A549 (cell line): ENCODE data around the gene APOBEC3H. TPM values are rescaled to one million over a fixed set of nuclear protein-coding genes. Genes with fewer than 3 reads are reported as not detected.
"Not testable (repeated sequence)": the region's sequence is repeated elsewhere in the genome, so short reads cannot be mapped to it uniquely, and the experiment has no call there.

ENCODE experiments used
- ATAC-seq, 2 experiments: fragments of 200-7000 bp in 1 of 2; fragments of >200 bp in 1 of 2; cut with Nextera tagmentation in 1 of 2; cut with Tn5 transposase in 1 of 2; 3 replicates each; pipeline versions ENCODE4 v1.8.0 to v1.9.1; 2018 to 2020; ENCODE audit warnings: mild to moderate bottlenecking in 1 of 2, moderate library complexity in 1 of 2
- CTCF ChIA-PET: fragments of 300-600 bp; sonication (Branson Sonifier 250); formaldehyde crosslinking; extraction: SDS; loops from one replicate; lab custom pipeline; 2021; ENCODE audit warnings: antibody characterized with exemption, inconsistent platforms; lab: Yijun Ruan, JAX
- POLR2A ChIA-PET: fragments of 350-600 bp; formaldehyde crosslinking; extraction: SDS; loops from one replicate; lab custom pipeline; 2021; ENCODE audit warnings: antibody characterized with exemption, inconsistent platforms; lab: Yijun Ruan, JAX
- DNase-seq, 2 experiments: peaks; one replicate each; pipeline versions ENCODE4 v3.0.0 to v3.0.0-alpha.2; 2011 to 2016; ENCODE audit warnings: low read depth in 1 of 2, low spot score in 1 of 2
- FAIRE-seq: peaks from 2 replicates; lab custom pipeline; 2011; peaks lifted over from hg19 to GRCh38; lab: Jason Lieb, UNC
- H3K27ac ChIP-seq, 2 experiments: fragments of >200 bp; sonication (Bioruptor Twin); formaldehyde crosslinking; 3 replicates each; pipeline ENCODE4 v1.5.1; 2016 to 2017
- H3K4me1 ChIP-seq: fragments of >200 bp; sonication (Bioruptor Twin); formaldehyde crosslinking; 3 replicates; pipeline ENCODE4 v1.6.1; 2016
- H3K4me2 ChIP-seq: fragments of >200 bp; sonication (Bioruptor Twin); formaldehyde crosslinking; 3 replicates; pipeline ENCODE4 v1.6.1; 2016
- H3K4me3 ChIP-seq: fragments of >200 bp; sonication (Bioruptor Twin); formaldehyde crosslinking; 3 replicates; pipeline ENCODE4 v1.5.1; 2016
- H3K9me3 ChIP-seq: fragments of >200 bp; sonication (Bioruptor Twin); formaldehyde crosslinking; 3 replicates; pipeline ENCODE4 v1.6.1; 2016
- CBX2 ChIP-seq: fragments of 200-600 bp; sonication (generic); IDR thresholded peaks from 2 replicates; pipeline ENCODE4 v1.6.1; 2016; ENCODE audit warnings: low read depth, mild to moderate bottlenecking, borderline replicate concordance
- CHD4 ChIP-seq: fragments of 200-600 bp; sonication (generic); IDR thresholded peaks from 2 replicates; pipeline ENCODE4 v1.6.1; 2016; ENCODE audit warnings: antibody characterized with exemption, mild to moderate bottlenecking, borderline replicate concordance
- EHF ChIP-seq: fragments of 250-450 bp; sonication (Bioruptor Pico); IDR thresholded peaks from 2 replicates; pipeline ENCODE4 v1.5.0; 2020; ENCODE audit warnings: mild to moderate bottlenecking
- EP300 ChIP-seq, 2 experiments: fragments of >200 bp; sonication (Bioruptor Twin); formaldehyde crosslinking; IDR thresholded peaks; 2 replicates in 1 of 2; 3 replicates in 1 of 2; pipeline ENCODE4 v1.6.1; 2016 to 2017
- ESRRA ChIP-seq: fragments of 150-350 bp; IDR thresholded peaks from 2 replicates; pipeline ENCODE4 v1.6.1; 2014; ENCODE audit warnings: mild to moderate bottlenecking, low read length, borderline replicate concordance
- FOSB ChIP-seq: fragments of 250-450 bp; sonication (Bioruptor Pico); IDR thresholded peaks from 2 replicates; pipeline ENCODE4 v1.5.0; 2020; ENCODE audit warnings: mild to moderate bottlenecking, moderate library complexity
- GATA3 ChIP-seq: IDR thresholded peaks from 2 replicates; pipeline ENCODE4 v1.6.1; 2012; ENCODE audit warnings: borderline replicate concordance
- HDAC2 ChIP-seq: fragments of 200-600 bp; sonication (generic); IDR thresholded peaks from 2 replicates; pipeline ENCODE4 v1.6.1; 2016
- HEYL ChIP-seq: fragments of 250-450 bp; sonication (Bioruptor Pico); IDR thresholded peaks from 2 replicates; pipeline ENCODE4 v1.8.0; 2021; ENCODE audit warnings: mild to moderate bottlenecking, moderate library complexity
- HOXA7 ChIP-seq: fragments of 250-450 bp; sonication (Bioruptor Pico); IDR thresholded peaks from 2 replicates; pipeline ENCODE4 v1.5.0; 2020; ENCODE audit warnings: mild to moderate bottlenecking, moderate library complexity
- JUNB ChIP-seq: fragments of >200 bp; sonication (Bioruptor Twin); formaldehyde crosslinking; IDR thresholded peaks from 2 replicates; pipeline ENCODE4 v1.6.1; 2016
- KDM1A ChIP-seq: fragments of 200-600 bp; sonication (generic); IDR thresholded peaks from 2 replicates; pipeline ENCODE4 v1.6.1; 2016; ENCODE audit warnings: low read depth, mild to moderate bottlenecking
- NPAS2 ChIP-seq: fragments of 250-450 bp; sonication (Bioruptor Pico); IDR thresholded peaks from 2 replicates; pipeline ENCODE4 v1.8.0; 2022; ENCODE audit warnings: mild to moderate bottlenecking, moderate library complexity, borderline replicate concordance
- POLR2AphosphoS2 ChIP-seq: conservative IDR thresholded peaks from 2 replicates; pipeline ENCODE4 v1.6.1; 2012; ENCODE audit warnings: low read length, improper control_type of control experiment, inconsistent platforms
- RCOR1 ChIP-seq: fragments of 150-350 bp; IDR thresholded peaks from 2 replicates; pipeline ENCODE4 v1.6.1; 2014; ENCODE audit warnings: antibody characterized with exemption, low read length, low read depth
- TP53 ChIP-seq: fragments of 250-450 bp; sonication (Bioruptor Pico); IDR thresholded peaks from 2 replicates; pipeline ENCODE4 v1.5.0; 2021; ENCODE audit warnings: mild to moderate bottlenecking, moderate library complexity
- ZC3H11A ChIP-seq: fragments of 450-650 bp; IDR thresholded peaks from 2 replicates; pipeline ENCODE4 v1.6.1; 2014; ENCODE audit warnings: antibody characterized with exemption, mild to moderate bottlenecking
- WGBS: methylation state at CpG from one replicate; pipeline ENCODE4 v1.1.6; 2017; ENCODE audit errors: missing lambda C conversion rate; 5-methylcytosine and 5-hydroxymethylcytosine counted together
- polyA plus RNA-seq, 4 experiments: library from polyadenylated mRNA; depleted of rRNA in 3 of 4; stranded (reverse); fragments of >200 nt; fragmentation: RNase III in 1 of 4; extraction: RNeasy Plus Mini Kit Qiagen cat#74134 plus additional on column Dnase treatment in 1 of 4; gene quantifications; 2 replicates in 3 of 4; 3 replicates in 1 of 4; pipeline ENCODE4 v1.2.3, GENCODE V29; 2011 to 2017
- TF ChIP-seq, protein P1 (sequence below): fragments of 200-600 bp; sonication (generic); IDR thresholded peaks from 2 replicates; pipeline ENCODE4 v1.6.1; 2016; ENCODE audit warnings: antibody characterized with exemption, mild to moderate bottlenecking, moderate library complexity
- TF ChIP-seq, protein P2 (sequence below): fragments of 250-450 bp; sonication (Bioruptor Pico); IDR thresholded peaks from 2 replicates; pipeline ENCODE4 v1.5.0; 2020; ENCODE audit warnings: low read depth, mild to moderate bottlenecking, moderate library complexity

The APOBEC3H gene
- polyA plus RNA-seq, 2 of the 4 experiments (the other 2 are of a cell fraction): 0.39 to 0.43 TPM

DNA sequence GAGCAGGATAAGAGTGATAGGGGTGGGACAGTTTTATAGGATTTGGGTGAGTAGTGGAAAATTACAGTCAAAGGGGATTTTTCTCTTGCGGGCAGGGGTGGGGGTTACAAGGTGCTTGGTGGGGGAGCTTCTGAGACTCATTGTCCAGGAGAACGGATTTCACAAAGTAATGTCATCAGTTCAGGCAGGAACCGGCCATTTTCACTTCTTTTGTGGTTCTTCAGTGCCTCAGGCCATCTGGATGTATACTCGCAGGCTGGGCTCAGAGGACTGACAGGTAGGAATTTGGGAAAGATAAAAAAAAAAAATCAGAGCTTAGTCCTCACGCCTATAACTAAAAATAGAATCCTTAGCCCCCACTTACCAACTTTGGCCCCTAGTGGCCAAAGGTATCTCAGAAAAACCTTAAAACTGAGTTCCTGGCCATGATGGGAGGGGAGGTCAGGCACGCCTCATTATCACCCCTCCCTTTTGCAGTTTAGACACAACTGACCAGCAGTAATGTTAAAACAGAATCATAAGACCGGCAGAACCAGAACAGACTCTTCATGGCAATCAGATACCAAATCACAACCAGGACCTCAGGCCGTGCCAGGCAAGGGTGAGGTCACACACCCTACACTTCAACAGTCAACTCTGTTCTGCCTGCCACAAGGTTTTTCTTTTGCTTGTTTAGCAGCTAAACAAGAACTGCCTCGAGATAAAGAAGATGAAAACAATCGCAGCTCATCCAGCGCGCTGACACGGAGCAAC lies 28.8 kb upstream of the APOBEC3H start:
- DNase-seq (no peak), FAIRE-seq (no peak)
- no peak overlapping the region for H3K4me3 ChIP-seq
- CTCF ChIA-PET: no interaction called here
- TF ChIP-seq NPAS2 (CRISPR knock-in tag) (no peak), CHD4 (no peak), FOSB (CRISPR knock-in tag) (no peak), RCOR1 (no peak), HOXA7 (CRISPR knock-in tag) (no peak), HDAC2 (no peak), ESRRA (no peak), EP300 (IDR thresholded peaks at IDR 0.05) (no peak), GATA3 (no peak), JUNB (no peak)
- TF ChIP-seq, all 56 proteins: peak for 0
- H3K4me2 ChIP-seq: no peak overlapping the region
- no peak overlapping the region for H3K27ac ChIP-seq
- no peaks in the 10 kb centered on the region for H3K4me1 ChIP-seq
- H3K9me3 ChIP-seq: no peaks in the 10 kb centered on the region
- ATAC-seq: 0 out of 6 replicates have a peak, but pooled peaks of 1 of the 2 experiments have one; percentile 39
- POLR2A ChIA-PET: no interaction called here
- 66% methylated on average over 12 of the region's 13 CpGs for WGBS

DNA sequence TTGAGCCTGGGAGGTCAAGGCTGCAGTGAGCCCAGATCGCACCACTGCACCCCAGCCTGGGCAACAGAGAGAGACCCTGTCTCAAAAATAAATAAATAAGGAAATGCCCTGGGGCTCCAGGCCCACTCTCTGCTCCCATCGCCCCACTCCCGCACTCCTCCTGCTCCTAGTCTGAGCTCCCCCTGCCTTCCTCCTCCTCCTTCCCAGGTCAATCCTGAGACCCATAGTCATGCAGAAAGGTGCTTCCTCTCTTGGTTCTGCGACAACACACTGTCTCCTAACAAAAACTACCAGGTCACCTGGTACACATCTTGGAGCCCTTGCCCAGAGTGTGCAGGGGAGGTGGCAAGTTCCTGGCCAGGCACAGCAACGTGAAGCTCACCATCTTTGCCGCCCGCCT lies 26.9 kb upstream of the APOBEC3H start:
- H3K4me2 ChIP-seq: no peak overlapping the region
- H3K4me1 ChIP-seq: no peaks in the 10 kb centered on the region
- H3K9me3 ChIP-seq: no peaks in the 10 kb centered on the region
- 90% methylated on average over 4 of the region's 7 CpGs for WGBS
- ATAC-seq: no peak
- ChIA-PET CTCF (no interaction called here), POLR2A (no interaction called here)
- no peak overlapping the region for H3K27ac ChIP-seq
- no peak for TF ChIP-seq TP53
- TF ChIP-seq, protein P1, sequence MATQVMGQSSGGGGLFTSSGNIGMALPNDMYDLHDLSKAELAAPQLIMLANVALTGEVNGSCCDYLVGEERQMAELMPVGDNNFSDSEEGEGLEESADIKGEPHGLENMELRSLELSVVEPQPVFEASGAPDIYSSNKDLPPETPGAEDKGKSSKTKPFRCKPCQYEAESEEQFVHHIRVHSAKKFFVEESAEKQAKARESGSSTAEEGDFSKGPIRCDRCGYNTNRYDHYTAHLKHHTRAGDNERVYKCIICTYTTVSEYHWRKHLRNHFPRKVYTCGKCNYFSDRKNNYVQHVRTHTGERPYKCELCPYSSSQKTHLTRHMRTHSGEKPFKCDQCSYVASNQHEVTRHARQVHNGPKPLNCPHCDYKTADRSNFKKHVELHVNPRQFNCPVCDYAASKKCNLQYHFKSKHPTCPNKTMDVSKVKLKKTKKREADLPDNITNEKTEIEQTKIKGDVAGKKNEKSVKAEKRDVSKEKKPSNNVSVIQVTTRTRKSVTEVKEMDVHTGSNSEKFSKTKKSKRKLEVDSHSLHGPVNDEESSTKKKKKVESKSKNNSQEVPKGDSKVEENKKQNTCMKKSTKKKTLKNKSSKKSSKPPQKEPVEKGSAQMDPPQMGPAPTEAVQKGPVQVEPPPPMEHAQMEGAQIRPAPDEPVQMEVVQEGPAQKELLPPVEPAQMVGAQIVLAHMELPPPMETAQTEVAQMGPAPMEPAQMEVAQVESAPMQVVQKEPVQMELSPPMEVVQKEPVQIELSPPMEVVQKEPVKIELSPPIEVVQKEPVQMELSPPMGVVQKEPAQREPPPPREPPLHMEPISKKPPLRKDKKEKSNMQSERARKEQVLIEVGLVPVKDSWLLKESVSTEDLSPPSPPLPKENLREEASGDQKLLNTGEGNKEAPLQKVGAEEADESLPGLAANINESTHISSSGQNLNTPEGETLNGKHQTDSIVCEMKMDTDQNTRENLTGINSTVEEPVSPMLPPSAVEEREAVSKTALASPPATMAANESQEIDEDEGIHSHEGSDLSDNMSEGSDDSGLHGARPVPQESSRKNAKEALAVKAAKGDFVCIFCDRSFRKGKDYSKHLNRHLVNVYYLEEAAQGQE: no peak
- no peak for TF ChIP-seq POLR2AphosphoS2
- TF ChIP-seq ZC3H11A: no peak
- TF ChIP-seq, all 56 proteins: peak for 0
- DNase-seq: no peak
- no peak overlapping the region for H3K4me3 ChIP-seq
- FAIRE-seq: no peak

DNA sequence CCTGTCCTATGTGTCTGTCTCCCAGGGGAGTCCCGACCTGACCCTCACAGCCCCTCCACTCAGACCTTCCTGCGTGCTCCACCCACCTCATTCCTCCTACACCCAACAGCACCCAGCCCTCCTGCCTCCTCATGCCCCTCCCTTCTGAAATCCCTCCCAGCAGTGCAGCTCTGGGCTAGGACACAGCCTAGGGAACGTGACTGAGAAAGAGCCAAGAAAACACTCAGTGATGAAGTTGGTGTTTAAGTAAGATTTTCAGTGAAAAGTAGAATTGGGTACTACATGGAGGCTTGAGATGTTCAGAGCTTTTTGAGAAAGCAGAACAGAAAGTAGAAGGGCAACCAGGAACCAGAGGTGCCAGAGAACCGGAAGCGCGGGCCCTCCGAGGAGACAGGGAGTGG lies 24.5 kb upstream of the APOBEC3H start:
- H3K4me3 ChIP-seq, ATAC-seq, H3K27ac ChIP-seq, H3K4me2 ChIP-seq, POLR2A ChIA-PET, DNase-seq, H3K4me1 ChIP-seq, FAIRE-seq, H3K9me3 ChIP-seq: not testable (repeated sequence)
- WGBS: 68% methylated on average over 6 of the region's 7 CpGs
- CTCF ChIA-PET: interaction anchor here (1.5 kb wide), 1 partner anchor 221 kb away, joined by 3 read pairs; no protein-coding TSS in a partner anchor

DNA sequence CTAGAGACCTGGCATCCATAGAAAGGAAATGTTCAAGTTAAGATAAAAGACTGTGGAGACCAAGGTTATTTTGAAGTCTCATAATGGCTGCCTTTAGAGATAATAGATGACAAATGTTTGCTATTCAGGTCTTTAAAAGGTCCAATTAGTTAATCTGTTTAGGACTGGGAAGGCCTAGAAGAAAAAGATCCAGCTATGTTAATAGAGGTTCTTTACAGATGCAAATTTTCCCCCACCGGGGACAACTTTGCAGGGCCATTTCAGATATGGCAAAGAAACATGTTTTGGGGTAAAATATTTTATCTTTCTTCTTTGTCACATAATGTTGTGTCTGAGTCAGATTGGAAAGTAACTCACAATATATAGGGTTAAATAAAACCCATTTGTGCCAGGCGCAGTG lies 23.1 kb upstream of the APOBEC3H start:
- Histone ChIP-seq H3K4me2 (no peak overlapping the region), H3K4me3 (no peak overlapping the region), H3K4me1 (no peaks in the 10 kb centered on the region), H3K27ac (no peak overlapping the region), H3K9me3 (no peaks in the 10 kb centered on the region)
- no peak for DNase-seq
- ChIA-PET CTCF (no interaction called here), POLR2A (no interaction called here)
- no peak for FAIRE-seq
- ATAC-seq: no peak
- 43% methylated on average over 2 of the region's 2 CpGs for WGBS
- TF ChIP-seq HEYL (CRISPR knock-in tag) (no peak), EP300 (IDR thresholded peaks at IDR 0.05) (no peak), KDM1A (no peak), EHF (CRISPR knock-in tag) (no peak), CHD4 (no peak), CBX2 (no peak)
- TF ChIP-seq, protein P2, sequence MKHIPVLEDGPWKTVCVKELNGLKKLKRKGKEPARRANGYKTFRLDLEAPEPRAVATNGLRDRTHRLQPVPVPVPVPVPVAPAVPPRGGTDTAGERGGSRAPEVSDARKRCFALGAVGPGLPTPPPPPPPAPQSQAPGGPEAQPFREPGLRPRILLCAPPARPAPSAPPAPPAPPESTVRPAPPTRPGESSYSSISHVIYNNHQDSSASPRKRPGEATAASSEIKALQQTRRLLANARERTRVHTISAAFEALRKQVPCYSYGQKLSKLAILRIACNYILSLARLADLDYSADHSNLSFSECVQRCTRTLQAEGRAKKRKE (CRISPR knock-in tag): no peak
- TF ChIP-seq, protein P1: no peak
